Measurements from ENCODE around the gene MACROD2.

DNA sequence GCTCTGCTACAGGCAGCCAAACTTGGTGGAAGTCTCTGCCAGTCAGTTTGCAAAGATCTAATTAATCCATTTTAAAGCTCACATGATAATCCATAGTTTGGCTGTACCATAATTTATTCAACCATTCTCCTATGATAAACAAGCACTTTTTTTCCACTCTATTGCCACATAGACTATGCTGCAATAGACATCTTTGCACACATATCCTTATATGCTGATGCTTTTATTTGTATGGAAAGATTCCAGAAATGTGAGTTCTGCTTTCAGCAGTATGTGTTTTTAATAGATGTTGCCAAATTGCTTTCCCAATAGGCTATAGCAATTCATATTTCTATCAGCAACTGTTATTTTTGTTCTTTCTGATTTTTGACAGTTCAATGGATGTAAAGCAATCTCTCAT, 1950.0 kb downstream of the MACROD2 start:
- no peak for TF ChIP-seq TAF1 (IDR thresholded peaks at IDR 0.05; ENCODE audit: low read depth, low read length)
- no peak for TF ChIP-seq POLR2A (IDR thresholded peaks at IDR 0.05; ENCODE audit: low read depth, low read length)
